DLD1 (cell line): ENCODE measurements around the gene RAB26.
"Not testable (repeated sequence)": the region's sequence is repeated elsewhere in the genome, so short reads cannot be mapped to it uniquely, and the experiment has no call there.

Experiments used
- in situ Hi-C: cut with HindIII; loops from 2 replicates; pipeline ENCODE4 v1.10.0; 2017; ENCODE audit warnings: low sequenced_read_pairs

RAB26 gene

GRCh38 chr16:2195322-2196161 lies 47.1 kb downstream of the RAB26 start:
- in situ Hi-C loops: no loop called here

GRCh38 chr16:2196162-2196980 lies 47.9 kb downstream of the RAB26 start, which contains the start of gene CASKIN1:
CASKIN1 (minus strand) TSS chr16:2196605; CDS start chr16:2196432, 173 bp downstream.
- in situ Hi-C loops: no loop called here

- in situ Hi-C loops: no loop called here
These were observed 48.6 kb downstream of the RAB26 start for GRCh38 chr16:2196981-2197511.

GRCh38 chr16:2197765-2198164 lies 49.3 kb downstream of the RAB26 start:
- in situ Hi-C loops: no loop called here

- in situ Hi-C loops: no loop called here
These were observed 49.9 kb downstream of the RAB26 start for GRCh38 chr16:2198283-2198682.

- in situ Hi-C loops: no loop called here
These were observed 50.7 kb downstream of the RAB26 start for GRCh38 chr16:2199095-2199494.

- in situ Hi-C loops: no loop called here
These were observed 51.3 kb downstream of the RAB26 start for GRCh38 chr16:2199621-2200139.

GRCh38 chr16:2200313-2200712 lies 51.9 kb downstream of the RAB26 start:
- in situ Hi-C loops: no loop called here

- in situ Hi-C loops: not testable (repeated sequence)
These were observed 54.8 kb downstream of the RAB26 start for GRCh38 chr16:2203119-2203688.
